NB4 (cell line): ENCODE data around the gene MFSD11.
"Not testable (repeated sequence)": the region's sequence is repeated elsewhere in the genome, so short reads cannot be mapped to it uniquely, and the experiment has no call there.

Experiments
- CTCF ChIP-seq: IDR thresholded peaks from one replicate; pipeline ENCODE4 v1.5.1; 2012; ENCODE audit warnings: low read depth, low read length
- POLR2A ChIP-seq: IDR thresholded peaks from 2 replicates; pipeline ENCODE4 v1.6.1; 2011; ENCODE audit warnings: mild to moderate bottlenecking; ENCODE audit not compliant: insufficient read length; ENCODE audit errors: extremely low read depth

- TF ChIP-seq CTCF, POLR2A: not testable (repeated sequence)
Measured at GRCh38 chr17:76806767-76807166, 68.8 kb downstream of the MFSD11 start.
